ENCODE measurements around the gene SNX7.

The SNX7 gene

DNA sequence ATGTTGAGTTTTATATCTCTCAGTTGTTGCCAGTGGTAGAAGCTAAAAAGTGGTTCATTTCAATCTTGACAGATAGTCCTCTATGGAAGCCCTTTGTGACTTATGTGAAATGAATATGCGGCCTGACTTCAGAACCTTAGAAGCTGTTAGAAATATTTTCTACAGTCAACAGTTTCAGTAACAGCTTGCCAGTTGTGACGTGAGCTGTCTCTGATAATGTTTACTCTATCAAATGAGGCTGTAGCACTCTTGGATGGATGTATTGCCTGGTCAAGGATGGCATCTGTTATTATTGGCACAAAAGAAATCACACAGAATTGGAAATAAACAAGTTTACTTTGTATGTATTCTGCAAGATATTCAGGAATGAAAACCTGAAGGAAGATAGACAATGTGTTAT lies 31.9 kb downstream of the SNX7 start:
- H3K27ac ChIP-seq = no peak overlapping the region
- H3K4me3 ChIP-seq = no peak overlapping the region

DNA sequence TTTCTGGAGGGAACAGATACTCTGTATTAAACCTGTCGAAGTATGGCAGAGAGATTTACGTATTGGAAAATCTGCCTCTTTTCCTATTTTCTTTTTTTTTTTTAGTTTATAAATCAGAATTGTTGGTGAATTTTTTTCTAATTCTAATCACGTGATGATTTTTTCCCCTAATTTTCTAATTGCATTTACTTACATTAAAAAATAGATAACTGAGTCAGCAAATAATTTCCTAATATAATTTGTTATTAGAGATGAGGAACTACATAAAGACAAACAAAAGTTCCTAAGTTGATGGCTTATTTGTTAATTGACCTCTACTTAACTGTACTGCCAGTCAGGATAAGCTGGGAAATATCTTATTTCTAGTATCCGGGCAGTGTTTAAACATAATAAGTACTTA lies 34.6 kb downstream of the SNX7 start:
- H3K27ac ChIP-seq = no peak overlapping the region
- no peak overlapping the region for H3K4me3 ChIP-seq

DNA sequence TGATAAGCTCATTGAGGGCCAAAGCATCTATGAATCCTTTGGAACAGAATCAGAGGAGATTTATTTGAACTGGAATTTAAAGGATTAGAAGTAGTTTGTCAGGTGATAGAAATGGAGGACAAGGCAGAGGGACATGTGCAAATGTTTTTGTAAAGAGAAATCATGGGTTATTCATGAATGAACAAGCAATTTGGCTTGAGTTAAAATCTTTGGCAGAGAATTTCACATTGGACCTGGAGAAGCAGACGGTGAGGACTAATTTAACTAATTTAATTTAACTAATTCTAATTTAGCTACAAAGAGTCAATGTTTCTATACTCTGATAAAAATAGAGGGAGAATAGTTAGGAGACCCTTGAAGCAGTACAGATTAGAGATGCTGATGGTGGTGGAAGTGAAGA lies 36.3 kb downstream of the SNX7 start:
- no peak overlapping the region for H3K27ac ChIP-seq
- no peak overlapping the region for H3K4me3 ChIP-seq

DNA sequence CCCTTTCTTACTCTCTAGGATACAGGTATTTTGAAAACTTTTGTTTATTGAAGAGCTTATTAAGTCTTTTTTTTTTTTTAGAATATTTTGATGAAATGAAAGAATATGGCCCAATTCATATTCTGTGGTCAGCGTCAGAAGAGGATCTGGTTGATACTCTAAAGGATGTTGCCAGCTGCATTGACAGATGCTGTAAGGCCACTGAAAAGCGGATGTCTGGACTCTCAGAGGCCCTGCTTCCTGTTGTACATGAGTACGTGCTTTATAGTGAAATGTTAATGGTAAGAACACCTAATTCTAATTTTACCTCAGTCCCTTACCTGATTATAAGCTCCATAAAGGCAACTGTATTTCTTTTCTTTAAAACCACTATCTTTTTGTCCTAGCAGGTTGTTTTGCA lies 37.1 kb downstream of the SNX7 start:
- no peak overlapping the region for H3K4me3 ChIP-seq
- no peak overlapping the region for H3K27ac ChIP-seq

DNA sequence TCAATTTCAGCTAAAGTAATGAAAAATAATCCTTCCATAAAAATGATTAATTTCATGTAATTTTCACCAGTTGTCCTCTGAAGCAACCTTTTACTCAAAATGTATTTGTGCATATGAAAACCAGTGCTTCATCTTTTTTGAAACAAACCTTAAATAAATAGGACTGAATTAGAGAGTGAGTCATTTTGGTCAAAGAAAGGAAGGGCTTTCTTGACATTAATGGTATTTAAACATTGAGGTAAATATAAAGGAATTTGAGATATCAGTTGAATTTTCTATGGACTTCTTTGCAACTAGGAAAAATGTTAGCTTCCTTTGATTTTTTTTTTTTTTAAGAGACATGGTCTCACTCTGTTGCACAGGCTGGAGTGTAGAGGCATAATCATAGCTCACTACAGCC lies 38.7 kb downstream of the SNX7 start:
- Histone ChIP-seq H3K4me3 (no peak overlapping the region), H3K27ac (no peak overlapping the region)

DNA sequence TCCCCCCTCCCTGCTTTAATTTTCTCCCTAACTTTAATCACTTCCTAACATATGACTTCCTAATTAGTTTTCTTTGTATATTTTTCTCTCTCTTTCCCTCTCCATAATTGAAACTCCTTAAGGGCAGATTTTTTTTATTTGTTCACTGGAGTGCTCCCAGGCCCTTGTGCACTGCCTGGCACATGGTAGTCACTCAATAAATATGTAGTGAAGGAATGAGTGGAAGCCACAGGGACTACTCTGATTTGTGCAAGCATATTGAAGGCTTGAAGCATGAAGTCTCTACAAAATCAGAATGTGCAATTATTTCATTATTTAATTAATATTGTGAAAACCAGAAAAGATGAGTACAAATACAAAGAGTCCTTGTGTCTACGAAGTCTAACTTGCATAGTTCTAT lies 41.5 kb downstream of the SNX7 start:
- Histone ChIP-seq H3K4me3 (no peak overlapping the region), H3K27ac (no peak overlapping the region)

DNA sequence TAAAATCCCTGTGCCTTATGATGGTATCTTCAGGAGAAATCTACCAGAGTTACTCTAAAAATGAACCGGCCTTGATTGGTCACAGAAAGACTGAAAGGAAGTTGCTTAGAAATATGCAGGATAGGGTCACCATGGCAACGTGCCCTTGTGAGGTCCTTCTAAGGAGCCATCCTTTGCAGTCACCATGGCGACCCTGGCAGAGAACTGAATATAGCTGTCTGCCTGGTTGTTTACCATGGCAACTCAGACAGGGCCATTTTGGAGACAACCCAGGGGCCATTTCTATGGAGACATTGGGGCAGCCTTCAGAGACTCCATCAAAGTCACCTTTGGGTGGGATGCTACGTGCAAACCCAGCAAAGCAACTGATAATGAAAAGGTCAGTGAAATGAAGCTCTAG lies 43.0 kb downstream of the SNX7 start:
- Histone ChIP-seq H3K27ac (no peak overlapping the region), H3K4me3 (no peak overlapping the region)

DNA sequence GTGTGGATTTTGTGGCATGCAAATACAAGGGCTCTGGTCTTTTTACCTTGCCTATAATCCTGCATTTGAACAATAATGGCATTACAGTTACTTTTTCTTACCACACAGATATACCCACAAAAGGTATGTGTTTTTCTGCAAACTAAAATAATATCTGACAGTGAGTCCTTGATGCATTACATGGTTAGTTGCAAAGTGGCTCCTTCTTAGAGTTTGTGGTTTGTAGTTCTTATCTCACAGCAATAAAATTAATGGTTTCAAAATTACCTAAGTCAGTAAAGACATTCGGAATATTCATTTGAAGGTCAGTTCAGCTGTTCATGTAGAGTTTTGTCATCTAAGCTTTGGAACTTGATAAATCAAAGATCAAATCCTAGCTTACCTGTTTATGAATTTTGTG lies 43.5 kb downstream of the SNX7 start:
- H3K4me3 ChIP-seq = no peak overlapping the region
- H3K27ac ChIP-seq = no peak overlapping the region

DNA sequence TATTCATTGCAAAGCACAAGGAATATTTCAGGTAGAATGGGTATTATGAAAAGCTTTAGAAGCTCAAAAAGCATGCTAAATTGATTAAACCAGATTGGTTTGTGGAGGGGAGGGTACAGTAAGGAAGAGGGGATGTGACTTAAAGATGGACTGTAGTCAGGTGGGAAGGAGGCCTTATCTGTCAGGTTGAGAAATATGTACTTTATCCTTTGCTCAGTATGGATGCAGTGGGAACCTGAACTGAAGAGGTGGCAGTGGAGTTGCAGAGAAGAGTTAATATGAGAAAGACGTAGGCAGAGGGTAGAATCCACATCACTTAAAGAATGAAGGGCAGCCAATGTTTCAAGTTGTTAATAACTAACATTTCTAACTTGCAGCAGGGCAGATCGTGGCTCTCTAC lies 44.1 kb downstream of the SNX7 start:
- Histone ChIP-seq H3K4me3 (no peak overlapping the region), H3K27ac (no peak overlapping the region)

DNA sequence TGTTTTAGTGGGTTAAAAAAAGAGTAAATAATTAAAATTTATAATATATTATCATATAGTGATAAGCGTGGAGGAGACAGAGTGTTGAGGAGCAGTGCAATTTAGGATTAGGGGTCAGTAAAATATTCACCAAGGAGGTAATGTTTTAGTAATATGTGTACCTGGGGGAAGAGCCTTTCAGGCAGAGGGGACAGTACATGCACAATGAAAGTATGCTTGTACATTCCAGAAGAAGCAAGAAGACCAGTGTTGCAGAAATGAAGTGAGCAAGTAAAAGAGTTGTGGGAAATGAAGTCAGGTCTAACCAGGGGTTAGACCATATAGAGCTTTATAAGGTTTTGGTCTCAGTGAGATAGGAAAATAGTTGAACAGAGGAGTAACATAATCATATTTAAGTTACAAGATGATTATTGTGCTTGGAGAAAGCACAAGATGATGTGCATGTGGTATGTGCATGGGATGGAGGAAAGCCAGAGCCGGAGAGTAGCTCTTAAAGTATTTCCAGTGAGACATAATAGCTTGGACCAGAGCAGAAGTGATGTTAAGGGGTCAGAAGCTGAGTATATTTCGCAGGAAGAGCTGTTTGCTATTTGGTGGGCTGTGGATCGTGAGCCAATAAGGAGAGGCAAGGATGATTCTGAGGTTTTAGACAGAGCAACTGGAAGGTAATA lies 44.8 kb downstream of the SNX7 start:
- Histone ChIP-seq H3K27ac (no peak overlapping the region), H3K4me3 (no peak overlapping the region)

DNA sequence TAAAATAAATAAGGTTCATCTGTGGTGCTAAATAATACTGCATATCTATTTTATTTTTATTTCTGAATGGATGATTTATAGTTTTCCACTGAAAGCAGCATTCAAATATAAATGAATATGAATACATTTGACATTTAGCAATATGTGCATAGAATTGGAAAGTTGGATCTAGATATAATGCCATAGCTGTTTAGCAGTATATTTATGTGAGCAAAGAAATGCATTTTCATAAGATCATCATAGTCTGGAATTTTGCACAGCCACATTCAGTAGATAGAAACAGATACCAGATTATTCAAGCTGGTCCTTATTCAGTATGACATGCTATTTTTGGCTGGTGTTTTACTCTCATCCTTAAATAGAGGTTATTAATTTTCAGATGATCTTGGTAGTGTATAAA lies 46.0 kb downstream of the SNX7 start:
- no peak overlapping the region for H3K27ac ChIP-seq
- no peak overlapping the region for H3K4me3 ChIP-seq

DNA sequence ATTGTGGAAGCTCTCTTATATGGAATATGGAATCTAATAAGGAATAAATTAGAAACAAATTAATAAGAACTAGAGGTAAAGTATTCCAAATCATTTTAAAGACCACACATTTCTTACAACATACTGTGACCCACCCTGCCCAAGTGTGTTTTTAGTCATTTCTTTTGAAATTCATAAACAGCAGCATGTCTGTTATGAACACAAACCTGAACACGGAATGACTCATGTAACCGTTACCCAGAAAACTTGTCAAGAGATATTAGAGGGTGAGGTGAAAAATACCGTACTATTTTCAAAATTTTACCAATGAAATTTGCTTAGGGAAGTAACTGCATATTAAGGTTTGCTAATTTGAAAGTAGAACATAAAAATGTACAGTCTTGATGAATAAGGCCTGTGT lies 48.4 kb downstream of the SNX7 start:
- H3K4me3 ChIP-seq = no peak overlapping the region
- H3K27ac ChIP-seq = no peak overlapping the region

DNA sequence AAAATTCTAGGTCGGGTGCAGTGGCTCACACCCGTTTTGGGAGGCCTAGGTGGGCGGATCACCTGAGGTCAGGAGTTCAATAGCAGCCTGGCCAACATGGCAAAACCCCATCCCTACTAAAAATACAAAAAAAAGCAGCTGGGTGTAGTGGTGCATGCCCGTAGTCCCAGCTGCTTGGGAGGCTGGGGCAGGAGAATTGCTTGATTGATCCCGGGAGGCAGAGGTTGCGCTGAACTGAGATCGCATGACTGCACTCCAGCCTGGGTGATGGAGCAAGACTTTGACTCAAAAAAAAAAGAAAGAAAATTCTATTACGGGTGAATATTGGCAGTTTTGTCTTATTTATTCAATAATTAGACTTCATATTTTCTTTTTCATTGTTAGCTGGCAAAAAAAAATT lies 62.1 kb downstream of the SNX7 start:
- H3K4me3 ChIP-seq = no peak overlapping the region
- no peak overlapping the region for H3K27ac ChIP-seq

DNA sequence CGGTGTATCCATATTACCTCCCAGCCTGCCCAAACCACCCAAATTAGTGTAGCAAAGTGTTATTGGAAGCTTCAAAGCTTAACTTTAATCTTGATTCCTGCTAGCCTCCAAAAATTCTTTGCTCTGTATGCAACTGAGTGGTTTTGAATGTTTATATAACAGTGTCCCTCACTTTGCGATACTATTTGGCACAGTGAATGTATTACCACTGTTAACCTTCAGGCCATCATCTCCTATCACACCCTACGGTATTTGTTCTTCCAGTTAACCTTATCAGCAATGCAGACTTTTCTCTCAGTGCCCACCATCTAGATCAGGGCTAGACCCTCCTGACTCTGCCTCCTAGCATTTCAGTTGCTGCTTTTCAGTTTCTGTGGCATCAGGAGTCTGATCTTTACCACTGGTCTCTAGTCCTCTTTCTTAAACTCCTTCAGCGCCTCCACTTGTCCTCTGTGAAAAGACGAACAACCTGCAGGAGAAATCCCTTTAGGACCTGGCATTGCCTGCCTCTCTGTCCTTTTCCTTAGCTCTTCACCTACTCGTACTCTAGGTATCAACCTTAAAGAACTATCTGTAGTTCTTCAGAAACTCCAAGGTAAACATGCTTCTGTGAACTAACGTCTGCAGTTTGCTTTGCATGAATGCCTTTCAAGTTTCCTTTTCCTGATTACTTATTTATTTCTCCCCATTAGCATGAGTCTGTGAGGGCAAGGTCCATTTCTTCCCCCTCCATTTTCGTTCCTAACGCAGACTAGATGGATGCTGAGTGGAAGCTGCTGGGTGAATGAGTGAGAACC lies 71.7 kb downstream of the SNX7 start:
- H3K4me3 ChIP-seq = no peak overlapping the region
- no peak overlapping the region for H3K27ac ChIP-seq

DNA sequence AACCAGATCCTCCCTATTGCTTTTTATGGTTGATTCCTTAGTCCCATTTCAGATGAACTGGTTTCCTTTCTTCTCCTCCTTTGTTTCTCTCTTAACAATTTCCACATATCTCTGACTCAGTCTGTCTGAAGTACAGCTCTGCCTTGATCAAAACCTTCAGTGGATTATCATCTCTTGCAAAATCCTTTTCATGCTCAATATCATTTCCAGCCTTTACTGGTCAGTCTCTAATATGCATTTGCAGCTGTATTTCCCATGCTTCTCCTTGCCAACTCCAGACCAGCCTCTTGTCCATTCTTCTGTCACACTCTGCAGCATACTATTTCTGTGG lies 72.2 kb downstream of the SNX7 start:
- Histone ChIP-seq H3K4me3 (no peak overlapping the region), H3K27ac (no peak overlapping the region)

DNA sequence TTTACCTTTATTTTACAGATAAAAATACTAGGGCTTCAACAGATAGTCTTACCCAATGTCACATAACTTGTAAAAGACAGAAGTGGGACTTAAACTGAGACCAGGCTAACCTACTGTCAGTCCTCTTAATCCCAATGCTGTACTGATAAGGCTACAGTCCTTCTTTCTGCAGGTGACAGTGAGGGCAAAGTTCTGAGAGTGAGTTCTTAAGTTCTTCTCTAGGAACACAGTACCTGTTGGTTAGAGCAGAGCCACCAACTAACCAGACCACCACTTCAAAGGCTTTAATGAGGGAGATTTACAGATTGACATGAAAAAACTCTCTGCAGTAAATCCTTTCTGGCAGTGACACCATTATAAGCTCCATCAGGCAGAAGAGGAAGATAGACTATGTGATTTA lies 74.2 kb downstream of the SNX7 start:
- no peak overlapping the region for H3K27ac ChIP-seq
- H3K4me3 ChIP-seq = no peak overlapping the region

DNA sequence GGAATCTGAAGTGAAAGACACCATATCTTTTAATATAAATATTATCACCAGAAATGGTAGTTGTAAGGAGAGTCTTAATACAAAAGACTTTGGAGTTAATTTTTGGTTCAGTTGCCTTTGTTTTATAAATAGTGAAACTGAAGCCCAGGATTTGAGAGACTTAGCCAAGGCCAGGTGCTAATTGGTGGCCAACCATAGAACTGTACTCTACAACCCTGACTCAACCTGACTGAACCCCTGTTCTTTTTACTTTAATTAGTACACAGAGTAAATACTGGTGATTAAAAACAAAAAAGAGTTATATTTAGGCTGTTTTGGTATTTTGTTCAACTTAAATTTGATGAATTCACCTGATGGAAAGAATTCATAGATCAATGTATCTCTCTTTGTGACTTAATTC lies 76.3 kb downstream of the SNX7 start:
- Histone ChIP-seq H3K4me3 (no peak overlapping the region), H3K27ac (no peak overlapping the region)

DNA sequence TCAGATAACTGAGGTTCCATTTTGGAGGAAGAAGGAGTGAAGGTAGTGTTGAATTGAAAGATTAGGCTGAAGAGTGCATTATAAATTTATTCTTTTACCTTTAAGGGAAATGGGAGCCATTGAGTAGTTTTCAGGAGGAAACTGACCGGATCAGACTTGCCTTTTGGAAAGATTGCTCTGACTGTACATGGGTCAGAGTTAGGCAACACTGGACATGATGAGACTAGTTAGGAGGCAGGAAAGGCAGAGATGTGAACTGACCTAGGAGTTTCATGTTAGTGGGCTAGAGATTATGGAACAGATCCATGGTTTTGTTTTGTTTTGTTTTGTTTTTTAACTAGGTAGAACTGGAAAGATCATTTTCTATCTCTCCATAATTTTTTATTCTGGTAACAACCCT lies 78.2 kb downstream of the SNX7 start:
- H3K4me3 ChIP-seq = no peak overlapping the region
- H3K27ac ChIP-seq = no peak overlapping the region

DNA sequence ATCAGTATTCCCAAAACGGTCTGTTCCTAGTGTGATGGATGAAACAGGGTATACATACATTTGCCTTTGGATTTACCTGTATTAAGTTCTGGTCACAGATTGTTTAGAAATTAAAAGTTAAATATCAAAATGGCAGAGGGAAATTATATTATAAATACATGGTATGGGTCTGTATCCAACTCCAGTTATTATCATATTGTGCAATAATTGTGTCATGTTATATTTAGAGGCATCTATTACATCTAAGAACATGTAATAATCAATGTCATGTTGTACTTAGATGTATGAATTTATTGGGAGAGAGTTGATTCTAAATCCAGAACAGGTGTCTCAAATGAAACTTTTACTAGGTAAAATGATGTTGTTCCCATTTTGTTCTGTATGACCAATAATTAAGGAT lies 79.6 kb downstream of the SNX7 start:
- Histone ChIP-seq H3K27ac (no peak overlapping the region), H3K4me3 (no peak overlapping the region)

DNA sequence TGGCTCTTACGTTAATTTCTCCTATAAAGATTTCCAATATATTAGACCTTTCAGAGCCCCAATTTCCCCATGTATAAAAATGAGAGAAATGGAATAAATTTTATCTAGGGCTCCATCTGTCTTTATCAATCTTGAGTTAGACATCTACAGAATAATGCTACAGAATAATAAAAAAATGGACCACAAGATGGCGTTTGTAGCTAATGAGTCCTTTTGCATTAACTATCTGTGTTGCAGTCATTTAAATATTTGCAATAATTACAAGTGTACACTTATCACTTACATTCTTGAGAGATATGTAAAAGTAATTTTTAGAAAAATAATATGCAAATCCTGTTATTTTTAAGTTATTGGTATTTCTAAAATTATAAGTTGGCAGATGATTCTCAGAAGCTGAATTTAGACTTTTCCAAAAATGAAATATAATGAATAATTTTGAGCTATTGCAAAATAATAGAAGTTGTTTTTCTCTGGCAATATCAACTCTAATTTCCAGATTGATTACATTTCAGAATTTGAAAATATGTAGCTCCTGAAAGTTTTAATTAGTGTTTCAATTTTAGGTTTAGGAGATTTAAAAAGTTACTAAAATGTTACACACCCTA lies 87.7 kb downstream of the SNX7 start:
- Histone ChIP-seq H3K4me3 (no peak overlapping the region), H3K27ac (no peak overlapping the region)

DNA sequence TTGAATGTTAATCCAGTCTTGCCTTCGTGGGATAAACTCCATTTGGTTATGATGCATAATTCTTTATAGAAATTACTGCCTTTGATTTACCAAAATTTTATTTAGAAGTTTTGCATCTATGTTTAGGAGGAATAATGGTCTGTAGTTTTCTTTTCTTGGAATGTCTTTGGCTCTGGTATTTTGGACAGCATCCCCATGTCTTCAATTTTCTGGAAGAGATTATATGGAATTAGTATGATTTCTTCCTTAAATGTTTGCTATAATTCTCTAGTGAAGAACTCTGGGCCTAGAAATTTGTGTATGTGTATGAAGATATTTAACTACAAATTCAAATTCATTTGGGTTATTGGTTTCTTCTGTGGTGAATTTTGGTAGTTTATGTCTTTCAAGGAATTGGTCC lies 92.7 kb downstream of the SNX7 start:
- H3K27ac ChIP-seq = no peak overlapping the region

More for the DNA sequence above, 92.7 kb downstream of the SNX7 start:
- H3K4me3 ChIP-seq = no peak overlapping the region
